Chondrocyte (in vitro differentiated cells): ENCODE data around the gene LRP11. TPM values are rescaled to one million over a fixed set of nuclear protein-coding genes. Genes with fewer than 3 reads are reported as not detected.

ENCODE experiments used
- DNase-seq: peaks from one replicate; pipeline ENCODE4 v3.0.0; 2021; ENCODE audit warnings: mixed read lengths, low spot score
- H3K27ac Mint-ChIP-seq: one replicate; pipeline ENCODE4 v1.8.0; 2021; ENCODE audit warnings: mild to moderate bottlenecking, moderate library complexity, mixed read lengths; ENCODE audit not compliant: unreplicated experiment
- H3K27me3 Mint-ChIP-seq: 2 replicates; pipeline ENCODE4 v1.8.0; 2021; ENCODE audit warnings: low read depth, mixed read lengths
- H3K36me3 Mint-ChIP-seq: 2 replicates; pipeline ENCODE4 v1.8.0; 2021; ENCODE audit warnings: low read depth, mixed read lengths
- H3K4me1 Mint-ChIP-seq: 2 replicates; pipeline ENCODE4 v1.8.0; 2021; ENCODE audit warnings: low read depth, mild to moderate bottlenecking, mixed read lengths
- H3K4me3 Mint-ChIP-seq: one replicate; pipeline ENCODE4 v1.8.0; 2021; ENCODE audit warnings: mild to moderate bottlenecking, moderate library complexity, mixed read lengths; ENCODE audit not compliant: unreplicated experiment
- H3K9me3 Mint-ChIP-seq: 2 replicates; pipeline ENCODE4 v1.8.0; 2021; ENCODE audit warnings: low read depth, mixed read lengths
- total RNA-seq: library from RNA; stranded (reverse); gene quantifications from 3 replicates; pipeline ENCODE4 v1.2.1, GENCODE V29; 2021
- TF ChIP-seq, protein P1 (sequence below): fragments of 200-600 bp; sonication (generic); IDR thresholded peaks from 2 replicates; pipeline ENCODE4 v1.5.0; 2021; ENCODE audit warnings: antibody characterized with exemption, mild to moderate bottlenecking, moderate library complexity

LRP11 gene
- total RNA-seq, 1 donor from 2014 or later, result 61.9 TPM

GRCh38 chr6:149823013-149823412, 41.1 kb downstream of the LRP11 start:
- no peak overlapping the region for H3K4me3 Mint-ChIP-seq
- TF ChIP-seq, protein P1, sequence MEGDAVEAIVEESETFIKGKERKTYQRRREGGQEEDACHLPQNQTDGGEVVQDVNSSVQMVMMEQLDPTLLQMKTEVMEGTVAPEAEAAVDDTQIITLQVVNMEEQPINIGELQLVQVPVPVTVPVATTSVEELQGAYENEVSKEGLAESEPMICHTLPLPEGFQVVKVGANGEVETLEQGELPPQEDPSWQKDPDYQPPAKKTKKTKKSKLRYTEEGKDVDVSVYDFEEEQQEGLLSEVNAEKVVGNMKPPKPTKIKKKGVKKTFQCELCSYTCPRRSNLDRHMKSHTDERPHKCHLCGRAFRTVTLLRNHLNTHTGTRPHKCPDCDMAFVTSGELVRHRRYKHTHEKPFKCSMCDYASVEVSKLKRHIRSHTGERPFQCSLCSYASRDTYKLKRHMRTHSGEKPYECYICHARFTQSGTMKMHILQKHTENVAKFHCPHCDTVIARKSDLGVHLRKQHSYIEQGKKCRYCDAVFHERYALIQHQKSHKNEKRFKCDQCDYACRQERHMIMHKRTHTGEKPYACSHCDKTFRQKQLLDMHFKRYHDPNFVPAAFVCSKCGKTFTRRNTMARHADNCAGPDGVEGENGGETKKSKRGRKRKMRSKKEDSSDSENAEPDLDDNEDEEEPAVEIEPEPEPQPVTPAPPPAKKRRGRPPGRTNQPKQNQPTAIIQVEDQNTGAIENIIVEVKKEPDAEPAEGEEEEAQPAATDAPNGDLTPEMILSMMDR, result peak; percentile 28
- H3K9me3 Mint-ChIP-seq, result no peaks in the 10 kb centered on the region
- no peaks in the 10 kb centered on the region for H3K4me1 Mint-ChIP-seq
- no peak overlapping the region for H3K27ac Mint-ChIP-seq
- DNase-seq, result no peak
- H3K36me3 Mint-ChIP-seq, result peaks cover 10% of the 10 kb centered on the region
- H3K27me3 Mint-ChIP-seq, result no peaks in the 10 kb centered on the region

DNA sequence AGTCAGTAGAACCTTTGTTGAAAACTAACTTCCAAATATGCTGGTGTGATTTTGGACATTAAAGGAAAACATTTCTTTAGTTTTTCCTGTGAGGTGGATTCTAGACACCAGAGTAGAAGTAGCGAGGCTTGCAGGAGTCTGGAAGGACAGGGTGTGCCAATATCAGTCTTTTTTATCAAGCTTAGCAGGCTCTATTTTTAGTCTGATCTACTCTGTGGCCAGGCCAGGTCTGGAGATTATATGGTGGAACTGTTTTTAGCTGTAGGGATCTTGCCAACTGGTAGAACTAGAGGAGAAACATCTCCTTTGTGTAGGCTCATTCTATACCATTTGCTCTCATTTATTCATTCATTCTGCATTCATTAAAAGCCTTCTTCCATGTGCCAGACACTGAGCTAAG, 42.7 kb downstream of the LRP11 start:
- DNase-seq, result no peak
- Mint-ChIP-seq H3K4me3 (no peak overlapping the region), H3K27me3 (no peaks in the 10 kb centered on the region), H3K4me1 (no peaks in the 10 kb centered on the region), H3K27ac (no peak overlapping the region), H3K36me3 (peaks cover 10% of the 10 kb centered on the region), H3K9me3 (no peaks in the 10 kb centered on the region)
- TF ChIP-seq, protein P1, result no peak

- Mint-ChIP-seq H3K9me3 (no peaks in the 10 kb centered on the region), H3K27me3 (no peaks in the 10 kb centered on the region), H3K27ac (no peak overlapping the region), H3K36me3 (peaks cover 10% of the 10 kb centered on the region), H3K4me1 (no peaks in the 10 kb centered on the region), H3K4me3 (no peak overlapping the region)
- TF ChIP-seq, protein P1, result no peak
- DNase-seq, result no peak
Observed at GRCh38 chr6:149820506-149820905, 43.7 kb downstream of the LRP11 start.

- H3K4me3 Mint-ChIP-seq, result no peak overlapping the region
- H3K36me3 Mint-ChIP-seq, result peaks cover 10% of the 10 kb centered on the region
- no peaks in the 10 kb centered on the region for H3K27me3 Mint-ChIP-seq
- TF ChIP-seq, protein P1, result no peak
- H3K27ac Mint-ChIP-seq, result no peak overlapping the region
- no peaks in the 10 kb centered on the region for H3K4me1 Mint-ChIP-seq
- no peaks in the 10 kb centered on the region for H3K9me3 Mint-ChIP-seq
- DNase-seq, result no peak
Observed at GRCh38 chr6:149815788-149816187, 48.4 kb downstream of the LRP11 start.

DNA sequence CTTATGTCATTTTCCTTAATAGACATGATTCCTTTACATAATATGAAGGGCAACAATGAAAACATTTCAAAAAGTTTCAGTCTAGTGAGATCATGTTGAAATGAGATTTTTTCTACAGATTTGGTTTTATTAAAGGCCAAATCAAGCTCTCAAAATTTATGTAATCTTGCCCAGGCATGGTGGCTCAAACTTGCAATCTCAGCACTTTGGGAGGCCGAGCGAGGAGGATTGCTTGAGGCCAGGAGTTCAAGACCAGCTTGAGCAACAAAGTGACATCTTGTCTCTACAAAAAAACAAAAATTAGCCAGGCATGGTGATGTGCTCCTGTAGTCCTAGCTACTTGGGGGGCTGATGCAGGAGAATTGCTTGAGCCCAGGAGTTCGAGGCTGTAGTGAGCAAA, 50.8 kb downstream of the LRP11 start:
- no peak overlapping the region for H3K4me3 Mint-ChIP-seq
- H3K27ac Mint-ChIP-seq, result no peak overlapping the region
- peaks cover 3% of the 10 kb centered on the region for H3K4me1 Mint-ChIP-seq
- H3K27me3 Mint-ChIP-seq, result no peaks in the 10 kb centered on the region
- no peaks in the 10 kb centered on the region for H3K9me3 Mint-ChIP-seq
- TF ChIP-seq, protein P1, result no peak
- no peak for DNase-seq
- peaks cover 8% of the 10 kb centered on the region for H3K36me3 Mint-ChIP-seq
